ENCODE data around the gene TIMM17A. TPM values are rescaled to one million over a fixed set of nuclear protein-coding genes. Genes with fewer than 3 reads are reported as not detected.
"Not testable (repeated sequence)": the region's sequence is repeated elsewhere in the genome, so short reads cannot be mapped to it uniquely, and the experiment has no call there.

TIMM17A gene
- total RNA-seq, 1 donor from 2014 or later, result 37.5 TPM

DNA sequence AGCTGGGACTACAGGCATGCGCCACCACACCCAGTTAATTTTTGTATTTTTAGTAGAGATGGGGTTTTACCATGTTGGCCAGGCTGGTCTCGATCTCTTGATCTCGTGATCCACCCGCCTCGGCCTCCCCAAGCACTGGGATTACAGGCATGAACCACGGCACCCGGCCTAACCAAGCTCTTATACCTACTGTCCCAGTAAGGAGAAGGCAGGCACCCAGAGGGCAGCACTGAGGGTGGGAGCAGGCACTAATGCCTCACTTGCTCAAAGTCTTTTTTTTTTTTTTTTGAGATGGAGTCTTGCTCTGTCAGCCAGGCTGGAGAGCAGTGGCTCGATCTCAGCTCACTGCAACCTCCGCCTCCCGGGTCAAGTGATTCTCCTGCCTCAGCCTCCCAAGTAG, 15.0 kb upstream of the TIMM17A start:
- not testable (repeated sequence) for DNase-seq (ENCODE audit: low spot score)

DNA sequence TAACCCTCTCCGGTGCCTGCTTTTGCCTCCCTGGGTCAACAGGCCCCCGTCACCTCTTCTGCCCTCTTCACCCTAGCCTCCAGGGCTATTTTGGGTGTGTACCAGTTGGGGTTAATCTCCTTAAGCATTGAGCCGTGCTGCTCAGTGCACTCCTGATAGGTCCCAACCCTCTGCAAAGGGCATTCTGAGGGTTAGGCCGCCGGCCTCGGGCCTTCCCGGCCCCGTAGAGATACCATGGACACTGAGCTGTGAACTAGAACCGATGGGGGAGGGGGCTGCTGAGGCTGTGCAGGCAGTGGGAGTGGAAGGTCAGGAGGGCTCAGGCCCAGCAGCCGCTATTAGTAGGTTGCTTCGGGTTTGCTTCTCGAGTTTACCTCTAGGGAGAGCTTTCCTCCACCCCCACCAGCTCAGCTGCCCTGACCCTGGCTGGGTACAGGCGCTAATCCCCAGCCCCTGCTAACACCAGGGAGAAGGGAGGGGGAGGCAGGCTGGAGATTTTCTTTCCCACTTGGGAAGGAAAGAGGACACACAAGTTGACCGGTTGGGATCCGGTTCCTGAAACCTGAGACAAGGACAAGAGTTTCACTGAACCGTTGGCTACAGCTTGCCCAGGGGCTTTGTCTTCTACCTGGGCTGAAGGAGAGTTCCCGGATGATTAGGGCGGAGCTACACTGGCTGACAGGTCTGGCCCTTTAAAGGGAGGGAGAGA, 13.7 kb upstream of the TIMM17A start:
- DNase-seq (ENCODE audit: low spot score), result no peak

DNA sequence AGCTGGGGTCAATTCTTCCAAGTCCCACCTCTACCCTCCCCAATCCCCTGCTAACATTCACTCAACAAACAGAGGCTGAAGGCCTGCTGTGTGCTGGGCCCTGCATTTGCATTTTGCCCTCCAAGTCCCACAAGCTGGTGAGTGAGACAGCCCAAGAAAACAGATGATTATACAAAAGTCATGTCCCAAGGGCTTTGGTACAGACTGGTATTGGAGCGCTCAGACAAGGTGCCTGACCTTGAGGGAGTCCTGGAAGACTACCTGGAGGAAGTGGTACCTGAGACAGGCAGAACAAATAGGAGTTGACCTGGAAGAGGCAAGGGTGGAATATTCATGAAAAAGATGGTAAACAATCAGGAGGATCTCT, 13.2 kb upstream of the TIMM17A start:
- no peak for DNase-seq (ENCODE audit: low spot score)

DNA sequence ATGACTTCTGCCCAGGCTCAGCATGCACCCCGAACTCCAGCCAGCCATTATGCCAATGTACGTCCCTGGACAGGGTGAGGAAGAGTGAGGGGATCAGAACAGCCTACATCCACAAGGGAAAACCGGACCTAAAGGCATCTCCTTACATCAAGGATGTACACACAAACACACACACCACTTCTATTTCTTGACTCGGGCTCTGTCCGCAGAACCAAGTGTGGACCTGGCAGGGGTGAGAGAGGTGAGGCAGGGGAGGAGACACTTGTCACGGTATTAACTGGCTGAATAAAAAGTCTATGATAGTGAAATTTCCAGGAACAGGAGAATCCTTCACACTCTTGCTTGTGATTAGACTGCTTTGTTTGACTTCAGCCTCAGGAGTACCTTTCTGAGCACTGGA, 11.3 kb upstream of the TIMM17A start:
- no peak for DNase-seq (ENCODE audit: low spot score)

DNA sequence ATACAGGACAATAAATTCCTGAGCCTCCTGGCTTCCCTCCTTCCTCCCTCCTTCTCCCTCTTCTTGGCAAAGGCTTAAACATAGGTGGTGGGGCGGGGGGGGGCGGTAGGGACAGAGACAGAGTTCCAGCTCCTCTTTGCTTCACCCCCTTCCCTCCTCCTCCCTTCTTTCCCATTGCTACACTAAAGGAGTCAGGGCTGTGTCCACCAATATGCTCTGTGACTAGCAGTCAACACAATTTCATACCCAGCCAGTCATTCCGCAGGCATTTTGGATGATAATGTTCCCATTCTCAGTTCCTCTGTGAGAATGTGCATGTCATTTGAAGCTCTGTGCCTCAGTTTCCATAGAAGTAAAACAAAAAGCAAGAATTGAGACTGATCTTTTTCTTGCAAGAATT, 10.7 kb upstream of the TIMM17A start:
- DNase-seq (ENCODE audit: low spot score), result no peak

DNA sequence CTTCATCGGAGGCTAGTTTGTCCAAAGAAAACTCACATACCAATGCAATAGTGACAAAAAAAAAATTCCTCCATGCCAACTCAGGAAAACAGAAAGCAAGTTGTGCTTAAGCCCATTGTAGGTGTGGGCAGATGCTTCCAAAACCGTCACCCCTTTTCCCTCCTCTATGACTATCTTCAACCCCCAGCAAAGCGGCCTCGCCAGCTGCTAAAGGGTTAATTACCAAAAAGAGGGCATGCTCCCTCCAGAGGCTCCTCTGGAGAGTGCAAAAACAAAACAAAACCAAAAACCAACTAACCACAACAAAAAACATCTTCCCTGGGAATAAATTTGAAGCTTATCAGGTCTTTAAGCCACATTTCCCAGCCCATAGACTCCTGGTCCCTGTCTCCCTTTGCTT, 10.1 kb upstream of the TIMM17A start:
- DNase-seq (ENCODE audit: low spot score), result no peak

DNA sequence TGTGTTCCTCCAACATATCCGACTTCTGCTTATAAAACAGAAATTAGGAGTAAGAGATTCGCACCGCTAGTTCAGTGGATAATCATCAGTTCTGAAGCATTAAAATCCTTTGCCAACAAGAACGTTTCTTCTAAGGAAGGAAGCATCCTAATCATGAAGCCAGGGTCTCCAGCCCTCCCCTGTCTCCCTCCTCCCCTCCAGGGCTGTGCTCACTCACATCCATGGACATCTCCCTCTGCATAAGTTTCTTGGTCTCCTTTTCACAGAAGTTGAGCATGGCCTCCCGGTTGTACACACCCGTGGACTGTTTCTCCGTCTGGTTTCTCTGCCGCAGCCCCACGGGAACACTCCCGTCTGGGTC, 9.5 kb upstream of the TIMM17A start:
- no peak for DNase-seq (ENCODE audit: low spot score)

DNA sequence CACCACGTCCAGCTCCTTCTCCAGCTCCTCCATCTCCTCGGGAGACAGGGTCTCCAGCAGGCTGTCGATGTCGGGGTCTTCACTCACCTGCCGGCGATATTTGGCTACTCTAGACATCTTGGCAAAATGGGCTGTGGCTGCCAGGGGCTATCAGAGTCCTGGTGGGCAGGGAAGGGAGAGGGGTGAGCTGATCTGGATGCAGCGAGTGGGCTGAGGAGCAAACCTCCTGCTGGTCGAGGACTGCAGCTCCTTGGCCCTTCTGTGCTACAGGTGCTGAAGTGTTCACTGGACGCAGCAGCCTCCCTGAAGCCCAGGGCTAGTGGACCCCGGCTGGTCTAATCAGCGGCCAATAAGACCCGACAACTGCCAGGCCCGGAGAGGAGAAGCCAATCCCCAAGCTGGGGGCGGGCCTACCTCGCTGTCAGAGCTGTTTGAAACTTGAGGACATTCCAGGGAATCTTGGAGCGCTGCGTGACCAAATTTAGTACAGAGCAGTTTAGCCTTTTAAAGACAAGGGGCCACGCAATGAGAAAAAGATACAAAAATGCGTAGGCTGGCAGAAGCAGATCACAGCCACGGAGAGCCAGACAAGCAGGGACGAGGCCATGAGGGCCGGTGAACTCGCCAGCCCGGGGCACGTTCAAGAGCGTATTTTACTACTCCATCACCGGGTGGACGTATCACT, 8.9 kb upstream of the TIMM17A start, which contains the start of gene LMOD1:
Gene LMOD1 (minus strand): TSS at position 325 of the 685 bp plus-strand sequence. CDS start 208 bp downstream, at position 117.
- DNase-seq (ENCODE audit: low spot score), result peak; percentile 87

DNA sequence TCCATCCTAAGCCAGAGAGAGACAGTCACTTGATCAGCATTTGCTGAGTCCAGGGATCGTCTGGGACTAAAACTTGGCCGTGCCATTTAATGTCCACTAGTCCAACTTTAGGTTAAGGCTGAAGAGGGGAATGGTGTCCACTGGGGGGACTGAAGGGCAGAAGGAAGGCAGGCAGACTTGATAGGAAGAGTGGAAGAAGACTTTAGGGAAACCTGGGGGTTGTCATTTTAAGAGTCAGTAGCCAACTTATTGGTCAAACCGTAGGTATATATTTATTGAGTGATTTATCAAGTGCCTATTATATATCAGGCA, 7.7 kb upstream of the TIMM17A start:
- DNase-seq (ENCODE audit: low spot score), result no peak

DNA sequence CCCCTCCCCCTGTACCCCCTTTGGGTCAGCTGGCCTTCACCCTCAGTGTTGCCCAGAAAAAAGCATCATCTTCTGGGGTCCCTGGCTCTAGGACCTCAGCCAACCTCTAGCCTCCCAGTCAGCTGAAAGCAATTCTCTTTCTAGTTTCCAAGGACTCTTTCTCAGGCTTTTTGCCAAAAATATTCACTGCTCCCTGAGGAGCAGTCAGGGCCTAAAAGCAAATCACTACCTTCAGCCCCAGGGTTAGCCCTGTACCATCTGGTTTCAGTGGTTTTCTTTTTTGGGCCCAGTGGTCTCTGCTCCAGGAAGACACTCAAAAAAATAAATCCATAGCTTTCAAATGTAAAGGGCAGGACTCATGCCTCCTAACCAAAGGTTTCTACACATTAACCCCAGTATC, 5.8 kb upstream of the TIMM17A start:
- DNase-seq (ENCODE audit: low spot score), result no peak

DNA sequence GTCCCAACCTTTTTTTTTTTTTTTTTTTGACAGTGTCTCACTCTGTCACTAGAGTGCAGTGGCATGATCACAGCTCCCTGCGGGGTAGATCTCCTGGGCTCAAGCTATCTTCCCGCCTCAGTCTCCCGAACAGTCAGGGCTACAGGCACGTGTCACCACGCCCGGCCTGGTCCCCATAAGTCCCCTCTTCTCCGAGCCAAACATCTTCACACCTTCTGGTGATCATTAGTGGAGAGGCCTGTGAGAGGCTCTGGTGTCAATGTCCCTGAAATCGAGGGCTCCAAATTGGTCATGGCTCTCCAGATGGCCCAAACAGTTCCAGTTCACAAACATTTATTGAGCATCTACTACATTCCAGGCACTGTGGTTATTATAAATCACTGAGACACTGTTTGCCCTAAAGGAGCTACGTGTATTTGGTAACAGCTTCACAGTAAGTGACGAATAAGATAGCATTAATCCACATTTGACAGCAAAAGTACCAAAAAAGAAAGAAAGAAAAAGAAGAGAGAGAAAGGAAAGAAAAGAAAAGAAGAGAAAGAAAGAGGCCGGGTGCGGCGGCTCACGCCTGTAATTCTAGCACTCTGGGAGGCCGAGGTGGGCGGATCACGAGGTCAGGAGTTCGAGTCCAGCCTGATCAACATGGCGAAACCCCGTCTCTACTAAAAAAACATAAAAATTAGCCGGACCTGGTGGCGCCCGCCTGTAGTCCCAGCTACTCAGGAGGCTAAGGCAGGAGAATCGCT, 867 bp upstream of the TIMM17A start:
- no peak for DNase-seq (ENCODE audit: low spot score)

DNA sequence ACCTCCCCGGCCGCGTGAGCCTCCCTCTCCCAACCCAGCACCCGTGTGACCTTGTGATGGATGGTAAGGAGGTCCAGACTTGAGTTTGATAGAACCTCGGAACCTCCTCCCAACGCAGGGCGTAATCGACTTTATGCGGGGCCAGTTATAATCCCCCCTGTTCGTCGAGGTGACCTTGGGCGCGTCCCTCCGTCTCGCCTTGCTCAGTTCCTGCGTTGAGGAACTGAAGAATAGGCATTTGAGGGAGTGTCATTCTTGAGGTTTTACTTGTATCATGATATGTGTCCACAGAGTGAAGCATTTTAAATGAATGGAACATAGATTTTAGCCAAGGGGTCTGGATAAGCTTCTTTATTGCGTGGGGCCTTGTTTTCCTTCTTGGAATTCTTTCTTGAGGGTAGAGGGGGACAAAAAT, 433 bp downstream of the TIMM17A start:
- DNase-seq (ENCODE audit: low spot score), result no peak

DNA sequence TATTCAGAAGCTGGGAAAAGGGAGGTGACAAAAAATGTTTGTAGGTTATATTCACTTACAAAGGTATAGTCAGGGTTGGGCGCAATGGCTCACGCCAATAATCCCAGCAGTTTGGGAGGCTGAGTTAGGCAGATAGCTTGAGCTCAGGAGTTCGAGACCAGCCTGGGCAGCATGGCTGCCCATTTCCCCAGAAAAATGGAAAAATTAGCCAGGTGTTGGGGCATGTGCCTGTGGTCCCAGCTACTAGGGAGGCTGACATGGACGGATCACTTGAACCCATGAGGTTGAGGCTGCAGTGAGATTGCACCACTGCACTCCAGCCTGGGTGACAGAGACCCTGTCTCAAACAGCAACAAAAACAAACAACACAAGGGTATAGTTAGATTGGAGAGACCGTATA, 3.0 kb downstream of the TIMM17A start:
- no peak for DNase-seq (ENCODE audit: low spot score)

DNA sequence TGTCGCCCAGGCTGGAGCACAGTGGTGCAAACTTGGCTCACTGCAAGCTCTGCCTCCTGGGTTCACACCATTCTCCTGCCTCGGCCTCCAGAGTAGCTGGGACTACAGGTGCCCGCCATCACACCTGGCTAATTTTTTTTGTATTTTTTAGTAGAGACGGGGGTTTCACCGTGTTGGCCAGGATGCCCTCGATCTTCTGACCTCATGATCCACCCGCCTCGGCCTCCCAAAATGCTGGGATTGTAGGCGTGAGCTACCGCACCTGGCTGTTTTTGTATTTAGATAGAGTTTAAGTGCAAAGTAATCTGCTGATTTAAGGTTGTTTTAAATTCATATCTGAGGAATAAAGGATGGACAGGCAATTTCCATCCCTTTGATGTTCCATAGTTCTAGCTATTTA, 7.1 kb downstream of the TIMM17A start:
- DNase-seq (ENCODE audit: low spot score), result not testable (repeated sequence)

DNA sequence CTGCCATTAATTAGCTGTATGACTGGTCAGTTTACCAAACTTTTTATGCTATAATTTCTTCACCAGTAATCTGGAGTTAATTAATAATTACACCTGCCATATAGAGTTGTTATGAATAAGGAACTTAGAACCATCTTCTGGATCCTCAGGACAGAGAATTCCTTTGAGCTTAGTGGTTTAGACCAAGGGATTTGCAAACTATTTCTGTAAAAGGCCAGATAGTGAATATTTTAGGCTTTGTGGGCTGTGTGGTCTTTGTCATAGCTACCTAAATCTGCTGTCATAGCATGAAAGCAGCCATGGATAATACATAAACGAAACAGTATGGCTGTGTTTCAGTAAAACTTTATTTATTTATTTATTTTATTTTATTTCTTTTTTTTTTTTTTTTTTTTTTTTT, 9.0 kb downstream of the TIMM17A start:
- no peak for DNase-seq (ENCODE audit: low spot score)

DNA sequence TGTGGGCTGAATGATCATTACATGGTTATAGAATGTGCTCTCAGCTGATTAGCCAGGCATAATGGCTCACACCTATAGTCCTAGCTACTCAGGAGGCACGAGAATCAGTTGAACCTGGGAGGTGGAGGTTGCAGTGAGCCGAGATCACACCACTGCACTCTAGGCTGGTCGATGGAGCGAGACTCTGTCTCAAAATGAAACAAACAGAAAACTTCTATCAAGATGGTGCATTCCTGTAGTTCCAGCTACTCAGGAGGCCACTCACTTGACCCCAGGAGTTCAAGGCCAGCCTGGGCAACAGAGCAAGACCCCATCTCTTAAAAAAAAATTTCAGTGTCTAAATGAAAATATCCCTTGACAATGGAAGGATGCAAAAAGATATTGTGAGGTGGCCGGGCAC, 10.9 kb downstream of the TIMM17A start:
- DNase-seq (ENCODE audit: low spot score), result no peak

DNA sequence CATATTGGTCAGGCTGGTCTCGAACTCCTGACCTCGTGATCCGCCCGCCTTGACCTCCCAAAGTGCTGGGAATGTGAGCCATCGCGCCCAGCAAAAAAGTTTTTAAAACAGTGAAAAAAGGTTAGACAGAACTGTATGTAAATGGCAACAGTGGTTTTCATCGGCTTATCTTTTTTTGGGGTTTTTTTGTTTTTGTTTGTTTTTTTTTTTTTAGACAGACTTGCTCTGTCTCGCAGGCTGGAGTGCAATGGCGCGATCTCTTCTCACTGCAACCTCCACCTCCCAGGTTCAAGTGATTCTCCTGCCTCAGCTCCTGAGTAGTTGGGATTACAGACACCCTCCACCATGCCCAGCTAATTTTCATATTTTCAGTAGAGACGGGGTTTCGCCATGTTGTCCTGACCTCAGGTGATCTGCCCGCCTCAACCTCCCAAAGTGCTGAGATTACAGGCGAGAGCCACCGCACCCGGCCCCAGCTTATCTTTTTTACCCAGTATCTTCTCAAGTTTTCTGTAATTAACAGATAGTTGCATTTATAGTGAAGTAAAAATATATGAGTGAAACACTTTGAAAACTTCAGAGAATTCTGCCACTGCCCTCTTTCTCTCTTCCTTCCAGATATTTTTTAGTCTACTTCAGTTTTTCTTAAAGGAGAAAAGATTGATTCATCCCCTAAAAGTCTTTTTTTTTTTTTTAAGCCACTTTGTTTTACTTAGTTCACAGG, 13.1 kb downstream of the TIMM17A start:
- no peak for DNase-seq (ENCODE audit: low spot score)

DNA sequence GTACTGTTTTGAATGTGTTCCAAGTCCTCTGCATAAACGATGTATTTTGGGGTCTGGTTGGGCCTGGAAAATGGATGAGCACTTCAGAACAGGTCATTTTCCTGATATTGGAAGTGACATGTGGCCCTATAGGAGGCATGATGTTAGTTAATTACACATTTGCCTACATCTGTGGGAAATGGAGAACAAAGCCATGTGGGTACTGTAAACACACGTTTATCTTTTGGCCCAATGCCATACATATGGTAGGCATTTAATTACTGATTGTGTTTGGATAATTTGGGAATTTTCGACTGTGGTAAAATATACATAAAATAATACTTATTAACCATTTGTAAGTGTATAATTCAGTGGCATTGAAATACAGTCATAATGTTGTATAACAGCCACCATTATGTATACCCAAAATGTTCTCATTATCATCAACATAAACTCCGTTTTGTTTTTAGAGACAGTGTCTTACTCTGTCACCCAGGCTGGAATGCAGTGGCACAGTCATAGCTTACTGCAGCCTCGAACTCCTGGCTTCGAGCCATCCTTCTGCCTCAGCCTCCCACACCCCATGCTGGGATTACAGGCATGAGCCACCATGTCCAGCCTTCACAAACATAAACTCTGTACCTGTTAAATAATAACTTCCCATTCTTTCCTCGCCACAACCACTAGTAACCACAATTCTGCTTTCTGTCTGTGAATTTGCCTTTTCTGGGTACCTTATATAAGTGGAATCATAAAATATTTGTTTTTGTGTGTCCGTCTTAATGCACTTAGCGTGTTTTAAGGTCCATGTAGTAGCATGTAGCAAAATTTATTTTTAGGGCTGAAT, 15.2 kb downstream of the TIMM17A start:
- no peak for DNase-seq (ENCODE audit: low spot score)

DNA sequence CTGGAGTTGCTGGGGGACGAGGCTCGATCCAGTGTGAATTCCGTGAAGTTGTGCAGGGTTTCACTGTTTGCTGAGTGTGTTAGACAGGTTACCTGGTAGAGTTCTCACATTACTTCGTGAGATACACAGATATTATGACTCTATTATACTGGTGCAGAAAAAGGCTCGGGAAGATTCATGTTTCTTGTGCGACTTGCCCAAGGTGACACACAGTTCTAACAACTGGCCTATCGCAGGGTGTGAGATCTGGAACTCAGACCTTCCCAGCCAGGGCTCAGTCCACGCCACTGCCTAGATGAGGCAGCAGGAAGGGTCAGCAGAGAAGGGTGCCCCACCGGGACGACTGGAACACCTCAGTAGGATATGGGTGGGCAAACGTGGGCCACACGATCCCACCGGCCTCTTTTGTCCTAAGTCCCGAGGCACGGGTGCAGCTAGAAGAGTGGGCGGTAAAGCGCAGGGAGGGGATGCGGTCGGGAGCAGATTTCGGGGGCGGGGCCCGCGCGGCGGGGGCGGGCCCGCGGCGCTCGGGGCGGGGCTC, 26.8 kb downstream of the TIMM17A start:
- DNase-seq (ENCODE audit: low spot score), result peak; percentile 77

DNA sequence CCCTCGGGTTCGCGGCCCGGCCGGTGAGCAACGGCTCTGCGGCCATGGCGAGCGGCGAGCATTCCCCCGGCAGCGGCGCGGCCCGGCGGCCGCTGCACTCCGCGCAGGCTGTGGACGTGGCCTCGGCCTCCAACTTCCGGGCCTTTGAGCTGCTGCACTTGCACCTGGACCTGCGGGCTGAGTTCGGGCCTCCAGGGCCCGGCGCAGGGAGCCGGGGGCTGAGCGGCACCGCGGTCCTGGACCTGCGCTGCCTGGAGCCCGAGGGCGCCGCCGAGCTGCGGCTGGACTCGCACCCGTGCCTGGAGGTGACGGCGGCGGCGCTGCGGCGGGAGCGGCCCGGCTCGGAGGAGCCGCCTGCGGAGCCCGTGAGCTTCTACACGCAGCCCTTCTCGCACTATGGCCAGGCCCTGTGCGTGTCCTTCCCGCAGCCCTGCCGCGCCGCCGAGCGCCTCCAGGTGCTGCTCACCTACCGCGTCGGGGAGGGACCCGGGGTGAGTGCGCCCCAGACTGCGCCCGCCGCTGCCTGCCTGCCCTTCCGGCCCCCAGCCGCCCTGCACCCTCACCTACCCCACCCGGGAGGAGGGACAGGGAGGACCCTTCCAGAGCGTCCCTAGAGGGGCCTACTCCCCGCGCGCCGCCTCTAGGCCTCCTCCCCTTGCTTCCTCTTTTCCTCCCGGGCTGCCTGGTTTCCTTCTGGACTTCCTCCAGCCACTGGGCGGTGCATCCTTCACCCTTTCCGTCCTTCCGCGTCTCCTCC, 27.5 kb downstream of the TIMM17A start, which contains the start of gene RNPEP:
Gene RNPEP (plus strand): TSS at position 26 of the 757 bp plus-strand sequence. CDS start 19 bp downstream, at position 45.
- peak; percentile 71 for DNase-seq (ENCODE audit: low spot score)

Data from mucosa of gallbladder (tissue), 1 donor.